ENCODE measurements around the gene FOXA1. TPM values are rescaled to one million over a fixed set of nuclear protein-coding genes. Genes with fewer than 3 reads are reported as not detected.

Gene FOXA1
- total and polyA plus RNA-seq, 10 donors = not detected

- H3K36me3 ChIP-seq = no peaks in the 10 kb centered on the region
Measured at GRCh38 chr14:37618498-37619028, 23.5 kb upstream of the FOXA1 start.

GRCh38 chr14:37617864-37618365 is 22.9 kb upstream of the FOXA1 start:
- 84 to 100% (median 89%) methylated on average over 1 of the region's 1 CpG for WGBS, 5 donors

More at GRCh38 chr14:37618498-37619028, 23.5 kb upstream of the FOXA1 start:
- H3K27me3 ChIP-seq (replicated peaks in 1 of 7) = peaks cover 0 to 30% (median 11%) of the 10 kb centered on the region in 7 donors
- 32 to 46% (median 37%) methylated on average over 1 of the region's 1 CpG for WGBS, 5 donors
- no peak overlapping the region for H3K27ac ChIP-seq
- peaks cover 0 to 10% (median 0%) of the 10 kb centered on the region in 6 donors for H3K4me1 ChIP-seq
- TF ChIP-seq CTCF (IDR thresholded peaks at IDR 0.05 in 8 of 11, conservative IDR thresholded peaks at IDR 0.05 in 3 of 11) (no peak), POLR2AphosphoS5 (IDR thresholded peaks at IDR 0.05) (no peak), POLR2A (IDR thresholded peaks at IDR 0.05) (no peak)
- intact Hi-C loops (cut with DNase I; ENCODE audit: low total_unique reads) = no loop called here
- peaks cover 6 to 71% (median 44%) of the 10 kb centered on the region in 8 donors for H3K9me3 ChIP-seq
- no peak overlapping the region for H3K4me3 ChIP-seq
- DNase-seq = no peak

GRCh38 chr14:37616853-37617252 is 21.8 kb upstream of the FOXA1 start:
- Histone ChIP-seq H3K4me1 (no peaks in the 10 kb centered on the region), H3K27ac (no peak overlapping the region), H3K4me3 (no peak overlapping the region), H3K36me3 (no peaks in the 10 kb centered on the region), H3K27me3 (replicated peaks in 1 of 7) (peaks cover 0 to 18% (median 0%) of the 10 kb centered on the region in 7 donors), H3K9me3 (peaks cover 6 to 74% (median 51%) of the 10 kb centered on the region in 8 donors)
- intact Hi-C loops (cut with DNase I; ENCODE audit: low total_unique reads) = no loop called here
- 90 to 94% (median 91%) methylated on average over 4 of the region's 4 CpGs for WGBS, 5 donors
- TF ChIP-seq POLR2A (IDR thresholded peaks at IDR 0.05) = no peak
- no peak for TF ChIP-seq CTCF (IDR thresholded peaks at IDR 0.05 in 8 of 11, conservative IDR thresholded peaks at IDR 0.05 in 3 of 11)
- no peak for TF ChIP-seq POLR2AphosphoS5 (IDR thresholded peaks at IDR 0.05)
- no peak for DNase-seq

More at GRCh38 chr14:37617864-37618365, 22.9 kb upstream of the FOXA1 start:
- no peak for DNase-seq
- Histone ChIP-seq H3K4me1 (peaks cover 0 to 9% (median 0%) of the 10 kb centered on the region in 6 donors), H3K4me3 (no peak overlapping the region), H3K27me3 (replicated peaks in 1 of 7) (peaks cover 0 to 23% (median 10%) of the 10 kb centered on the region in 7 donors), H3K9me3 (peaks cover 6 to 75% (median 49%) of the 10 kb centered on the region in 8 donors), H3K27ac (no peak overlapping the region), H3K36me3 (no peaks in the 10 kb centered on the region)
- no peak for TF ChIP-seq POLR2A (IDR thresholded peaks at IDR 0.05)
- TF ChIP-seq POLR2AphosphoS5 (IDR thresholded peaks at IDR 0.05) = no peak
- TF ChIP-seq CTCF (IDR thresholded peaks at IDR 0.05 in 8 of 11, conservative IDR thresholded peaks at IDR 0.05 in 3 of 11) = no peak
- intact Hi-C loops (cut with DNase I; ENCODE audit: low total_unique reads) = no loop called here

GRCh38 chr14:37615582-37616289 is 20.7 kb upstream of the FOXA1 start:
- intact Hi-C loops (cut with DNase I; ENCODE audit: low total_unique reads) = no loop called here
- Histone ChIP-seq H3K27ac (no peak overlapping the region), H3K9me3 (peaks cover 6 to 85% (median 58%) of the 10 kb centered on the region in 8 donors), H3K27me3 (replicated peaks in 1 of 7) (peaks cover 0 to 18% (median 6%) of the 10 kb centered on the region in 7 donors), H3K4me1 (no peaks in the 10 kb centered on the region), H3K4me3 (no peak overlapping the region), H3K36me3 (no peaks in the 10 kb centered on the region)
- no peak for DNase-seq
- 91 to 94% (median 93%) methylated on average over 3 of the region's 3 CpGs for WGBS, 5 donors
- TF ChIP-seq POLR2AphosphoS5 (IDR thresholded peaks at IDR 0.05) (no peak), CTCF (IDR thresholded peaks at IDR 0.05 in 8 of 11, conservative IDR thresholded peaks at IDR 0.05 in 3 of 11) (no peak), POLR2A (IDR thresholded peaks at IDR 0.05) (no peak)

All from spleen (tissue), 11 donors.